Transverse colon (tissue), 3 donors: ENCODE measurements around the gene HIF1A.

Source experiments
- EP300 ChIP-seq: sonication (generic); formaldehyde crosslinking; IDR thresholded peaks from one replicate; pipeline ENCODE4 v1.6.1; 2017; ENCODE audit warnings: antibody characterized with exemption, low read depth
- POLR2A ChIP-seq: fragments of 450-650 bp; IDR thresholded peaks from one replicate; pipeline ENCODE4 v1.6.1; 2016; ENCODE audit warnings: antibody characterized with exemption, mild to moderate bottlenecking, moderate library complexity
- TF ChIP-seq, protein P1 (sequence below), 5 experiments: fragments of 200-600 bp in 3 of 5; fragments of 450-650 bp in 2 of 5; sonication (generic) in 3 of 5; IDR thresholded peaks; 1 replicate in 2 of 5; 2 replicates in 3 of 5; pipeline ENCODE4 v1.5.1; 2016 to 2017; ENCODE audit warnings: antibody characterized with exemption in 5 of 5, inconsistent platforms in 3 of 5, mild to moderate bottlenecking in 2 of 5, moderate library complexity in 1 of 5

DNA sequence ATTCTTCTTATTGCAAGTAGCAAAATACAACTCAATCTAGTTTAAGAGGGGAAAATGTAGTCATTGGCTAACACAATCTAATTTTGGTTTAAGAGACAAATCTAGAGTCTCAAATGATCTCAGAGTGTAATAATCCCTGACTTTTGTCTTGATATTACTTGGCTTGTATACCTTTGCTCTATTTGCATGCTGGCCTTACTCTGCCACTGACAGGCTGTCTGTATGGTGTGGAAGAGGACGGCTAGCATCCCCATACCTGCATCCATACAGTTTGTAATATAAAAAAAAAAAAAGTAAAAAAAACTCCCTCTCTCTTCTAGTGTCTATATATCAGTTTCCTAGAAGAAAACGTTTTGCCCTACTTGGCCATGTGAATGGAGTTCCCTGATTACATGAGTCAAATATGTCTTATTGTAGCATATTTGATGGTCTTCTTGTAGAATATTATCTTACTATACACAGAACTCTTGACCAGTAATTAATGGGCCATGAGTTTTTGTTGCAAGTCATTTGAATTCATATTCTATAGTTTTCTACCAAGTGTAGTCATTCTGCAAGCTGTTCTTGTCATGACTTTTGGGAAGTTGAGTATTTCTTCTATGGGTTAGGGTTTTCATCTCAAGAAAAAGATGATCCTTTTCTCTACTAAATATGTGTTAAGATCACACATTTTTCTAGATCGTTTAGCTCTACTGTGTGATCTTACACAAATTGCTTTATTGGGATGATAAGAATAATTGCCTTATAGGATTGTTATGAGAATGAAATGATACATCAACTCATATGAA, 8.2 kb downstream of the HIF1A start:
- TF ChIP-seq, protein P1, sequence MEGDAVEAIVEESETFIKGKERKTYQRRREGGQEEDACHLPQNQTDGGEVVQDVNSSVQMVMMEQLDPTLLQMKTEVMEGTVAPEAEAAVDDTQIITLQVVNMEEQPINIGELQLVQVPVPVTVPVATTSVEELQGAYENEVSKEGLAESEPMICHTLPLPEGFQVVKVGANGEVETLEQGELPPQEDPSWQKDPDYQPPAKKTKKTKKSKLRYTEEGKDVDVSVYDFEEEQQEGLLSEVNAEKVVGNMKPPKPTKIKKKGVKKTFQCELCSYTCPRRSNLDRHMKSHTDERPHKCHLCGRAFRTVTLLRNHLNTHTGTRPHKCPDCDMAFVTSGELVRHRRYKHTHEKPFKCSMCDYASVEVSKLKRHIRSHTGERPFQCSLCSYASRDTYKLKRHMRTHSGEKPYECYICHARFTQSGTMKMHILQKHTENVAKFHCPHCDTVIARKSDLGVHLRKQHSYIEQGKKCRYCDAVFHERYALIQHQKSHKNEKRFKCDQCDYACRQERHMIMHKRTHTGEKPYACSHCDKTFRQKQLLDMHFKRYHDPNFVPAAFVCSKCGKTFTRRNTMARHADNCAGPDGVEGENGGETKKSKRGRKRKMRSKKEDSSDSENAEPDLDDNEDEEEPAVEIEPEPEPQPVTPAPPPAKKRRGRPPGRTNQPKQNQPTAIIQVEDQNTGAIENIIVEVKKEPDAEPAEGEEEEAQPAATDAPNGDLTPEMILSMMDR (IDR thresholded peaks at IDR 0.05), result no peak
- TF ChIP-seq POLR2A (no peak), EP300 (no peak)
